GM12892 (cell line): ENCODE results near the gene PELI3.
A peak's percentile ranks its signal among the peaks of the same experiment; 100 is the strongest.

Source experiments
- DNase-seq: peaks from one replicate; pipeline ENCODE4 v3.0.0; 2011; ENCODE audit not compliant: insufficient read length
- FAIRE-seq: peaks from 2 replicates; lab custom pipeline; 2011; peaks lifted over from hg19 to GRCh38; lab: Jason Lieb, UNC
- POLR2A ChIP-seq: IDR thresholded peaks from 2 replicates; pipeline ENCODE4 v1.6.1; 2011; ENCODE audit warnings: low read depth, low read length, control low read depth
- POLR2AphosphoS5 ChIP-seq: IDR thresholded peaks from 2 replicates; pipeline ENCODE4 v1.6.1; 2011; ENCODE audit warnings: low read depth, low read length, control low read depth
- TAF1 ChIP-seq: IDR thresholded peaks from 2 replicates; pipeline ENCODE4 v1.6.1; 2011; ENCODE audit warnings: low read depth, mild to moderate bottlenecking, control low read depth, low read length, borderline replicate concordance

PELI3 gene

GRCh38 chr11:66471142-66471541 lies 4.4 kb downstream of the PELI3 start:
- TF ChIP-seq POLR2A = no peak
- no peak for TF ChIP-seq TAF1
- no peak for TF ChIP-seq POLR2AphosphoS5
- no peak for DNase-seq
- no peak for FAIRE-seq

GRCh38 chr11:66472054-66472453 lies 5.3 kb downstream of the PELI3 start:
- FAIRE-seq = no peak
- TF ChIP-seq TAF1 (no peak), POLR2A (no peak), POLR2AphosphoS5 (no peak)
- DNase-seq = no peak

GRCh38 chr11:66473167-66473566 lies 6.5 kb downstream of the PELI3 start:
- TF ChIP-seq POLR2AphosphoS5 = no peak
- no peak for DNase-seq
- FAIRE-seq = no peak

- FAIRE-seq (no peak), DNase-seq (no peak)
- TF ChIP-seq POLR2A = no peak
Measured at GRCh38 chr11:66473608-66474515, 7.2 kb downstream of the PELI3 start.

GRCh38 chr11:66475349-66476172 lies 8.9 kb downstream of the PELI3 start:
- TF ChIP-seq POLR2AphosphoS5 (no peak), TAF1 (no peak), POLR2A (no peak)
- FAIRE-seq = no peak
- no peak for DNase-seq

- FAIRE-seq (no peak), DNase-seq (no peak)
- no peak for TF ChIP-seq TAF1
- TF ChIP-seq POLR2AphosphoS5 = no peak
- TF ChIP-seq POLR2A = no peak
Measured at GRCh38 chr11:66476173-66476840, 9.6 kb downstream of the PELI3 start.

GRCh38 chr11:66476841-66477251 lies 10.1 kb downstream of the PELI3 start:
- DNase-seq (no peak), FAIRE-seq (no peak)
- TF ChIP-seq POLR2A (no peak), TAF1 (no peak), POLR2AphosphoS5 (no peak)

- no peak for DNase-seq
- TF ChIP-seq POLR2AphosphoS5 (no peak), POLR2A (no peak), TAF1 (no peak)
- no peak for FAIRE-seq
Measured at GRCh38 chr11:66477263-66478201, 10.8 kb downstream of the PELI3 start.

GRCh38 chr11:66478729-66479393 lies 12.2 kb downstream of the PELI3 start:
- peak; percentile 61 for DNase-seq
- TF ChIP-seq TAF1 (no peak), POLR2A (no peak), POLR2AphosphoS5 (no peak)
- FAIRE-seq = no peak

GRCh38 chr11:66479394-66480116 lies 12.8 kb downstream of the PELI3 start:
- no peak for TF ChIP-seq POLR2A
- TF ChIP-seq TAF1 = no peak
- no peak for TF ChIP-seq POLR2AphosphoS5
- DNase-seq (no peak), FAIRE-seq (no peak)
